ENCODE results near the gene CDC42BPA. TPM values are rescaled to one million over a fixed set of nuclear protein-coding genes. Genes with fewer than 3 reads are reported as not detected.
"Not testable (repeated sequence)": the region's sequence is repeated elsewhere in the genome, so short reads cannot be mapped to it uniquely, and the experiment has no call there.

CDC42BPA gene
- total RNA-seq, 2 donors from 2014 or later = 2.7 to 2.9 TPM

GRCh38 chr1:227152525-227152924 lies 165.8 kb downstream of the CDC42BPA start:
- Mint-ChIP-seq H3K27me3 (no peaks in the 10 kb centered on the region), H3K4me3 (no peak overlapping the region), H3K9me3 (no peaks in the 10 kb centered on the region), H3K4me1 (no peaks in the 10 kb centered on the region), H3K27ac (no peak overlapping the region), H3K36me3 (ENCODE audit: low read depth) (no peaks in the 10 kb centered on the region)
- ATAC-seq (replicated peaks) = no peak

GRCh38 chr1:227140376-227140775 lies 177.9 kb downstream of the CDC42BPA start:
- Mint-ChIP-seq H3K27ac (no peak overlapping the region), H3K9me3 (no peaks in the 10 kb centered on the region), H3K4me1 (no peaks in the 10 kb centered on the region), H3K4me3 (no peak overlapping the region), H3K36me3 (ENCODE audit: low read depth) (no peaks in the 10 kb centered on the region), H3K27me3 (no peaks in the 10 kb centered on the region)
- ATAC-seq (replicated peaks) = no peak

DNA sequence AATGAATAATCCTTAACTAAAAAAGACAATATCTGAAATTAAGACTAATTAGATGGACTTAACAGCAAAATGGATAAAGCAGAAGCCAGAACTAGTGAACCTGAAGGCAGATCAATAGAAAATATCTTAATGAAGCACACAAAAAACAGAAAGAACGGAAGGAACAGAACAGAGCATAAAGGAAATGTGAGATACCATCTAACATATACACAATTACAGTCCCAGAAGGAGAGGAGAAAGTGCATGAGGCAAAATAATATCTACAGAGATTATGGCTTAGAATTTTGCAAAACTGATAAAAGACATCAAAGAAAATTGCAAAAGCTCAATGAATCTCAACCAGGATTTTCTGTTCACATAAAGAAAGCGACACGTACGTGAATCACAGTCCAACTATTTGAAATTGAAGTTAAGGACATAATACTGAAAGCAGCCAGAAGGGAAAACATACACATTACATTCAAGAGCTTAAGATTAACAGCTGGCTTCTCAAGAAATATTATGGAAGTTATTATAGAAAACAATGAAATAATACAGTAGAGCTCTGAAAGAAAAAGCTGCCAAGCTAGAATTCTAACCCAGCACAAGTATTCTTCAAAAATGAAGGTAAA lies 182.0 kb downstream of the CDC42BPA start:
- Mint-ChIP-seq H3K27ac (no peak overlapping the region), H3K4me1 (no peaks in the 10 kb centered on the region), H3K27me3 (peaks cover 6% of the 10 kb centered on the region), H3K9me3 (no peaks in the 10 kb centered on the region), H3K4me3 (no peak overlapping the region), H3K36me3 (ENCODE audit: low read depth) (no peaks in the 10 kb centered on the region)
- no peak for ATAC-seq (replicated peaks)

- Mint-ChIP-seq H3K27me3 (peaks cover 6% of the 10 kb centered on the region), H3K4me3 (no peak overlapping the region), H3K9me3 (no peaks in the 10 kb centered on the region), H3K4me1 (no peaks in the 10 kb centered on the region), H3K27ac (no peak overlapping the region), H3K36me3 (ENCODE audit: low read depth) (no peaks in the 10 kb centered on the region)
- no peak for ATAC-seq (replicated peaks)
These were observed 183.5 kb downstream of the CDC42BPA start for GRCh38 chr1:227134686-227135314.

- not testable (repeated sequence) for H3K27ac Mint-ChIP-seq; ATAC-seq (replicated peaks); H3K27me3 Mint-ChIP-seq; H3K36me3 Mint-ChIP-seq (ENCODE audit: low read depth); H3K4me3 Mint-ChIP-seq; H3K9me3 Mint-ChIP-seq; H3K4me1 Mint-ChIP-seq
These were observed 185.6 kb downstream of the CDC42BPA start for GRCh38 chr1:227132695-227133094.

DNA sequence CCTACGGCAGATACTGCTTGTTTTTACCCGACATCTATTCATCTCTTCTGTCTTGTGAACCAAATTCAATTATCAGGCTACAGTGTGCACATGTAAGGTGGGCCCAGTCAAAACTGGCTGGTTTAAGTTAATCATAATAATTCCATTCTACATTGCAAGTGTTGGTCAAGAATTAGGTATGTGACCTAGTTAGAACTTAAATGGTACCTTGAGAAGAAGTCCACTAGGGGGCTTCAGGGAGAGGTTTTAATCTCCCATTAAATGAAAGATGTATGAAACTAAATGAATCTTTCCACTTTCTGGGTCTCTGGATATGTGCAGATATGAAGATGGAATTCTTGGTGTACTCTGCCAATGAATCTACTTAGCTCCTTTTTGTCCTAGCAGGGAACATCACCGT lies 187.1 kb downstream of the CDC42BPA start:
- ATAC-seq (replicated peaks) = no peak
- Mint-ChIP-seq H3K27ac (no peak overlapping the region), H3K4me3 (no peak overlapping the region), H3K9me3 (no peaks in the 10 kb centered on the region), H3K27me3 (peaks cover 6% of the 10 kb centered on the region), H3K4me1 (no peaks in the 10 kb centered on the region), H3K36me3 (ENCODE audit: low read depth) (no peaks in the 10 kb centered on the region)

- H3K36me3 Mint-ChIP-seq (ENCODE audit: low read depth) = no peaks in the 10 kb centered on the region
- no peaks in the 10 kb centered on the region for H3K27me3 Mint-ChIP-seq
- no peak for ATAC-seq (replicated peaks)
- H3K9me3 Mint-ChIP-seq = no peaks in the 10 kb centered on the region
- H3K4me1 Mint-ChIP-seq = no peaks in the 10 kb centered on the region
- H3K4me3 Mint-ChIP-seq = no peak overlapping the region
- H3K27ac Mint-ChIP-seq = no peak overlapping the region
These were observed 190.4 kb downstream of the CDC42BPA start for GRCh38 chr1:227127891-227128290.

- Mint-ChIP-seq H3K4me1 (no peaks in the 10 kb centered on the region), H3K4me3 (no peak overlapping the region), H3K27ac (no peak overlapping the region), H3K36me3 (ENCODE audit: low read depth) (no peaks in the 10 kb centered on the region), H3K27me3 (no peaks in the 10 kb centered on the region), H3K9me3 (no peaks in the 10 kb centered on the region)
- ATAC-seq (replicated peaks) = no peak
These were observed 192.3 kb downstream of the CDC42BPA start for GRCh38 chr1:227125929-227126545.

- H3K4me1 Mint-ChIP-seq = no peaks in the 10 kb centered on the region
- H3K27ac Mint-ChIP-seq = no peak overlapping the region
- H3K9me3 Mint-ChIP-seq = no peaks in the 10 kb centered on the region
- H3K4me3 Mint-ChIP-seq = no peak overlapping the region
- H3K36me3 Mint-ChIP-seq (ENCODE audit: low read depth) = no peaks in the 10 kb centered on the region
- no peaks in the 10 kb centered on the region for H3K27me3 Mint-ChIP-seq
- ATAC-seq (replicated peaks) = no peak
These were observed 193.8 kb downstream of the CDC42BPA start for GRCh38 chr1:227124473-227124872.

DNA sequence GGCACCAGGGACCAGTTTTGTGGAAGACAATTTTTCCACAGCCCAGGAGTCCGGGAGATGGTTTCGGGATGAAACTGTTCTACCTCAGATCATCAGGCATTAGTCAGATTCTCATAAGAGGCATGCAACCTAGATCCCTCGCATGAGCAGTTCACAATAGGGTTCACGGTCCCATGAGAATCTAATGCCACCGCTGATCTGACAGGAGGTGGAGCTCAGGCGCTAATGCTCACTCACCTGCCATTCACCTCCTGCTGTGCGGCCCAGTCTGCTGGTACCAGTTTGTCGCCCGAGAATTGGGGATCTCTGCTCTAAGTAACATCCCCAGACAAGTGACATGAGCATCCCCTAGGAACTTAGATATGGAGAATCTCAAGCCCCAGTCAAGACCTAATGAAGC lies 197.5 kb downstream of the CDC42BPA start:
- Mint-ChIP-seq H3K27ac (no peak overlapping the region), H3K36me3 (ENCODE audit: low read depth) (no peaks in the 10 kb centered on the region)
- ATAC-seq (replicated peaks) = no peak

GRCh38 chr1:227112538-227112937 lies 205.8 kb downstream of the CDC42BPA start:
- no peaks in the 10 kb centered on the region for H3K9me3 Mint-ChIP-seq
- no peak overlapping the region for H3K27ac Mint-ChIP-seq
- H3K27me3 Mint-ChIP-seq = peaks cover 25% of the 10 kb centered on the region

More for the DNA sequence above, 197.5 kb downstream of the CDC42BPA start:
- no peak overlapping the region for H3K4me3 Mint-ChIP-seq
- H3K4me1 Mint-ChIP-seq = no peaks in the 10 kb centered on the region
- peaks cover 5% of the 10 kb centered on the region for H3K27me3 Mint-ChIP-seq
- no peaks in the 10 kb centered on the region for H3K9me3 Mint-ChIP-seq

DNA sequence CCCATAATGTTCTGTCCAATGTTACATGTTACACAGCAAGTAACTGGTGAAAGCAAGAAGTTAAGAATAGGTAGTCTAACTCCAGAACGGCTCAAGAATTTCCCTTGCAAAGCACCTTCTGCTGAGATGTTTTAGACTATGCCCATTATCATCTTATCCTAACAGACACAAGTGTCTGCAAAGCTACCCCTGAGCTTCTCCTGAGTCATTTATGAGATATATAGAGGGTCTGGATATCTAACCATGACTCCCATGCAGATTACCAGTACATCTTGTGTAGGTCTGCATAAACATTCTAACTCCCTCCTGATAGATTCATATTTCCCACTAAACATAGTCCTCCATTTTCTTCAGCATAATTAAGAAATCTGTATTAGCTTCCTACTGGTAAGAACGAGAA lies 206.5 kb downstream of the CDC42BPA start:
- ATAC-seq (replicated peaks) = no peak
- H3K36me3 Mint-ChIP-seq (ENCODE audit: low read depth) = no peaks in the 10 kb centered on the region
- H3K27me3 Mint-ChIP-seq = peaks cover 25% of the 10 kb centered on the region
- no peak overlapping the region for H3K4me3 Mint-ChIP-seq
- H3K27ac Mint-ChIP-seq = no peak overlapping the region
- H3K9me3 Mint-ChIP-seq = no peaks in the 10 kb centered on the region
- no peaks in the 10 kb centered on the region for H3K4me1 Mint-ChIP-seq

More at GRCh38 chr1:227112538-227112937, 205.8 kb downstream of the CDC42BPA start:
- ATAC-seq (replicated peaks) = no peak
- Mint-ChIP-seq H3K4me1 (no peaks in the 10 kb centered on the region), H3K4me3 (no peak overlapping the region), H3K36me3 (ENCODE audit: low read depth) (no peaks in the 10 kb centered on the region)

DNA sequence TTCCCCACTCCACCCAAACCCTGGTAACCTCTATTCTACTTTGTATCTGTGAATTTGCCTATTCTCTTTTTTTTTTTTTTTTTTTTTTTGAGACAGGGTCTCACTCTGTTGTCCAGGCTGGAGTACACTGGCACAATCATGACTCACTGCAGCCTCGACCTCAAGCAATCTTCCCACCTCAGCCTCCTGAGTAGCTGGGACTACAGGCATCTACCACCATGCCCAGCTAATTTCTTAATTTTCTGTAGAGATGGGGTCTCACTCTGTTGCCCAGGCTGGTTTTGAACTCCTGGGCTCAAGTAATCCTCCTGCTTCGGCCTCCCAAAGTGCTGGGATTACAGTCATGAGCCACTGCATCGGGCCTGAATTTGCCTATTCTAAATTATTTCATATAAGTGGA lies 213.0 kb downstream of the CDC42BPA start:
- H3K27me3 Mint-ChIP-seq = peaks cover 11% of the 10 kb centered on the region
- not testable (repeated sequence) for H3K4me1 Mint-ChIP-seq; H3K9me3 Mint-ChIP-seq; H3K36me3 Mint-ChIP-seq (ENCODE audit: low read depth); ATAC-seq (replicated peaks); H3K27ac Mint-ChIP-seq; H3K4me3 Mint-ChIP-seq

- Mint-ChIP-seq H3K9me3 (no peaks in the 10 kb centered on the region), H3K4me3 (no peak overlapping the region), H3K36me3 (ENCODE audit: low read depth) (no peaks in the 10 kb centered on the region), H3K27me3 (peaks cover 3% of the 10 kb centered on the region), H3K4me1 (no peaks in the 10 kb centered on the region), H3K27ac (no peak overlapping the region)
- ATAC-seq (replicated peaks) = no peak
These were observed 216.2 kb downstream of the CDC42BPA start for GRCh38 chr1:227102056-227102455.

GRCh38 chr1:227094249-227094966 lies 223.9 kb downstream of the CDC42BPA start:
- H3K4me3 Mint-ChIP-seq = no peak overlapping the region
- no peak overlapping the region for H3K27ac Mint-ChIP-seq
- H3K36me3 Mint-ChIP-seq (ENCODE audit: low read depth) = no peaks in the 10 kb centered on the region
- no peaks in the 10 kb centered on the region for H3K4me1 Mint-ChIP-seq
- no peaks in the 10 kb centered on the region for H3K9me3 Mint-ChIP-seq
- ATAC-seq (replicated peaks) = no peak
- no peaks in the 10 kb centered on the region for H3K27me3 Mint-ChIP-seq

Measured in activated T-helper 17 cell treated with anti-CD3 and anti-CD28 coated beads, Interleukin-2, amount 50 U/mL, for 72 hours (primary cell).